H1 (cell line): ENCODE results near the gene FOXN3. TPM values are rescaled to one million over a fixed set of nuclear protein-coding genes. Genes with fewer than 3 reads are reported as not detected.

Experiments used
- CTCF ChIA-PET: fragments of 300-600 bp; sonication (Branson Sonifier 250); formaldehyde crosslinking; loops from one replicate; lab custom pipeline; 2021; ENCODE audit not compliant: partially characterized antibody; lab: Charles Lee
- POLR2A ChIA-PET: fragments of 300-600 bp; sonication (Branson Sonifier 250); formaldehyde crosslinking; loops from one replicate; lab custom pipeline; 2021; ENCODE audit warnings: inconsistent platforms; ENCODE audit not compliant: partially characterized antibody; lab: Charles Lee
- DNase-seq, 2 experiments: peaks; one replicate each; pipeline versions ENCODE4 v3.0.0 to v3.0.0-alpha.2; 2010 to 2022; ENCODE audit warnings: low spot score in 2 of 2, low read depth in 1 of 2, mixed read lengths in 1 of 2
- FAIRE-seq: peaks from 2 replicates; lab custom pipeline; 2011; peaks lifted over from hg19 to GRCh38; lab: Jason Lieb, UNC
- H2AFZ ChIP-seq: 2 replicates; pipeline ENCODE4 v1.8.1; 2012; ENCODE audit warnings: low read length, inconsistent platforms
- H2AK5ac ChIP-seq: 2 replicates; pipeline ENCODE4 v1.6.1; 2013; ENCODE audit warnings: low read depth, low read length
- H2BK120ac ChIP-seq: replicated peaks from 2 replicates; pipeline ENCODE3; 2013; ENCODE audit warnings: low read depth, low read length, inconsistent platforms
- H2BK12ac ChIP-seq: 2 replicates; pipeline ENCODE4 v1.6.1; 2013; ENCODE audit warnings: low read depth, low read length
- H2BK15ac ChIP-seq: 2 replicates; pipeline ENCODE4 v1.6.1; 2013; ENCODE audit warnings: low read length
- H2BK20ac ChIP-seq: 2 replicates; pipeline ENCODE4 v1.6.1; 2013; ENCODE audit warnings: low read length
- H2BK5ac ChIP-seq: 2 replicates; pipeline ENCODE4 v1.6.1; 2013; ENCODE audit warnings: low read depth, low read length
- H3K14ac ChIP-seq: 2 replicates; pipeline ENCODE4 v1.6.1; 2013; ENCODE audit warnings: inconsistent platforms; ENCODE audit not compliant: insufficient read length
- H3K18ac ChIP-seq: 2 replicates; pipeline ENCODE4 v1.6.1; 2013; ENCODE audit warnings: low read length; ENCODE audit errors: extremely low read depth
- H3K23ac ChIP-seq: 2 replicates; pipeline ENCODE4 v1.6.1; 2013; ENCODE audit warnings: inconsistent platforms; ENCODE audit not compliant: insufficient read length
- H3K23me2 ChIP-seq: 2 replicates; pipeline ENCODE4 v1.6.1; 2013; ENCODE audit warnings: low read depth, low read length
- H3K27ac ChIP-seq: 2 replicates; pipeline ENCODE4 v1.6.1; 2011; ENCODE audit warnings: low read depth, low read length, inconsistent platforms
- H3K27me3 ChIP-seq, 4 experiments: replicated peaks in 1 of 4; 1 replicate in 1 of 4; 2 replicates in 3 of 4; pipeline versions ENCODE4 v1.6.1 to v1.8.1; 2011 to 2013; ENCODE audit warnings: low read length in 3 of 4, mild to moderate bottlenecking in 3 of 4, inconsistent platforms in 2 of 4, mixed read lengths in 2 of 4, moderate library complexity in 1 of 4; ENCODE audit not compliant: control insufficient read depth in 3 of 4, insufficient read depth in 3 of 4; ENCODE audit errors: extremely low read depth in 1 of 4
- H3K36me3 ChIP-seq, 4 experiments: 2 replicates each; pipeline versions ENCODE4 v1.6.1 to v1.8.1; 2011 to 2013; ENCODE audit warnings: mild to moderate bottlenecking in 4 of 4, low read length in 3 of 4, moderate library complexity in 2 of 4, control low read depth in 1 of 4, inconsistent platforms in 1 of 4; ENCODE audit not compliant: insufficient read depth in 4 of 4, control insufficient read depth in 2 of 4
- H3K4ac ChIP-seq: replicated peaks from 2 replicates; pipeline ENCODE3; 2013; ENCODE audit warnings: low read length, low read depth, mixed read lengths, inconsistent platforms; ENCODE audit not compliant: insufficient read length
- H3K4me1 ChIP-seq, 4 experiments: replicated peaks in 1 of 4; 1 replicate in 1 of 4; 2 replicates in 3 of 4; pipeline versions ENCODE4 v1.6.1 to v1.8.1; 2011 to 2013; ENCODE audit warnings: low read length in 3 of 4, inconsistent platforms in 2 of 4, mixed read lengths in 1 of 4; ENCODE audit not compliant: insufficient read depth in 4 of 4, control insufficient read depth in 3 of 4
- H3K4me2 ChIP-seq, 2 experiments: 2 replicates each; pipeline versions ENCODE4 v1.6.1 to v1.8.1; 2011 to 2013; ENCODE audit warnings: low read depth in 2 of 2, low read length in 2 of 2, control low read depth in 1 of 2, inconsistent platforms in 1 of 2, mild to moderate bottlenecking in 1 of 2; ENCODE audit not compliant: insufficient read depth in 1 of 2
- H3K4me3 ChIP-seq, 4 experiments: fragments of 200-600, 300-600 bp in 1 of 4; sonication (generic), shearing (Covaris generic), sonication (Bioruptor Twin) in 1 of 4; 2 replicates each; pipeline versions ENCODE4 v1.5.1 to v1.8.1; 2011 to 2016; ENCODE audit warnings: low read length in 4 of 4, low read depth in 3 of 4, control low read depth in 2 of 4, inconsistent platforms in 2 of 4, mild to moderate bottlenecking in 2 of 4, mixed read lengths in 1 of 4, moderate library complexity in 1 of 4; ENCODE audit not compliant: insufficient read depth in 2 of 4; ENCODE audit errors: extremely low read depth in 1 of 4
- H3K56ac ChIP-seq: replicated peaks from 2 replicates; pipeline ENCODE3; 2013; ENCODE audit warnings: low read depth, mild to moderate bottlenecking, mixed read lengths, low read length, inconsistent platforms; ENCODE audit not compliant: insufficient read length
- H3K79me1 ChIP-seq: 2 replicates; pipeline ENCODE4 v1.6.1; 2013; ENCODE audit warnings: low read depth, low read length, control low read depth
- H3K79me2 ChIP-seq, 2 experiments: 2 replicates each; pipeline versions ENCODE4 v1.6.1 to v1.8.1; 2012 to 2013; ENCODE audit warnings: low read length in 2 of 2, mild to moderate bottlenecking in 2 of 2, inconsistent platforms in 1 of 2; ENCODE audit not compliant: insufficient read depth in 2 of 2, control insufficient read depth in 1 of 2
- H3K9ac ChIP-seq, 4 experiments: replicated peaks in 1 of 4; 1 replicate in 1 of 4; 2 replicates in 3 of 4; pipeline versions ENCODE4 v1.6.1 to v1.8.1; 2011 to 2013; ENCODE audit warnings: low read depth in 3 of 4, low read length in 3 of 4, control low read depth in 2 of 4, mild to moderate bottlenecking in 2 of 4, moderate library complexity in 2 of 4, inconsistent platforms in 1 of 4; ENCODE audit errors: extremely low read depth in 1 of 4
- H3K9me3 ChIP-seq, 2 experiments: 2 replicates each; pipeline versions ENCODE4 v1.6.1 to v1.8.1; 2012 to 2013; ENCODE audit warnings: mild to moderate bottlenecking in 2 of 2, moderate library complexity in 2 of 2, control low read depth in 1 of 2, inconsistent platforms in 1 of 2, low read depth in 1 of 2, low read length in 1 of 2, mixed read lengths in 1 of 2; ENCODE audit not compliant: insufficient read depth in 2 of 2
- H4K20me1 ChIP-seq, 2 experiments: replicated peaks in 1 of 2; 2 replicates each; pipeline versions ENCODE3 to v1.8.1; 2011 to 2013; ENCODE audit warnings: inconsistent platforms in 2 of 2, low read length in 2 of 2, mild to moderate bottlenecking in 1 of 2; ENCODE audit not compliant: insufficient read depth in 2 of 2, control insufficient read depth in 1 of 2
- H4K5ac ChIP-seq: 2 replicates; pipeline ENCODE4 v1.6.1; 2013; ENCODE audit warnings: low read length, low read depth, mixed read lengths, inconsistent platforms; ENCODE audit not compliant: insufficient read length
- H4K8ac ChIP-seq: 2 replicates; pipeline ENCODE4 v1.8.0; 2013; ENCODE audit warnings: mild to moderate bottlenecking, moderate library complexity, low read length, inconsistent platforms; ENCODE audit not compliant: insufficient read depth; ENCODE audit errors: extremely low read depth
- H4K91ac ChIP-seq: replicated peaks from 2 replicates; pipeline ENCODE3; 2013; ENCODE audit warnings: low read length, mixed read lengths, inconsistent platforms; ENCODE audit not compliant: insufficient read length
- ATF3 ChIP-seq: IDR thresholded peaks from 2 replicates; pipeline ENCODE4 v1.6.1; 2011; ENCODE audit warnings: low read depth, mild to moderate bottlenecking, low read length; ENCODE audit not compliant: insufficient read depth
- CEBPB ChIP-seq: IDR thresholded peaks from 2 replicates; pipeline ENCODE4 v1.6.1; 2012; ENCODE audit warnings: low read depth, low read length
- CHD2 ChIP-seq: IDR thresholded peaks from 2 replicates; pipeline ENCODE4 v1.6.1; 2012; ENCODE audit warnings: low read length, improper control_type of control experiment
- E2F6 ChIP-seq: IDR thresholded peaks from 2 replicates; pipeline ENCODE4 v1.6.1; 2012; ENCODE audit warnings: inconsistent platforms
- EP300 ChIP-seq, 2 experiments: IDR thresholded peaks; 1 replicate in 1 of 2; 2 replicates in 1 of 2; pipeline ENCODE4 v1.6.1; 2011 to 2012; ENCODE audit warnings: low read depth in 2 of 2, low read length in 2 of 2, mild to moderate bottlenecking in 2 of 2, borderline replicate concordance in 1 of 2, inconsistent platforms in 1 of 2, moderate library complexity in 1 of 2
- EZH2 ChIP-seq: fragments of 200-600 bp; sonication (generic); IDR thresholded peaks from 2 replicates; pipeline ENCODE4 v1.7.1; 2012; ENCODE audit warnings: low read depth, mild to moderate bottlenecking, moderate library complexity, low read length, inconsistent platforms; ENCODE audit not compliant: severe bottlenecking
- KDM4A ChIP-seq: IDR thresholded peaks from one replicate; pipeline ENCODE4 v1.7.1; 2012; ENCODE audit warnings: low read depth, mild to moderate bottlenecking, moderate library complexity, low read length, inconsistent platforms; ENCODE audit not compliant: severe bottlenecking
- NANOG ChIP-seq: IDR thresholded peaks from 2 replicates; pipeline ENCODE4 v1.6.1; 2011; ENCODE audit warnings: low read length, low read depth, mild to moderate bottlenecking, inconsistent platforms; ENCODE audit not compliant: insufficient read depth, poor library complexity, severe bottlenecking
- POU5F1 ChIP-seq: IDR thresholded peaks from 2 replicates; pipeline ENCODE4 v1.6.1; 2011; ENCODE audit warnings: low read depth, mild to moderate bottlenecking, low read length, moderate library complexity
- RXRA ChIP-seq: IDR thresholded peaks from 2 replicates; pipeline ENCODE4 v1.6.1; 2011; ENCODE audit warnings: low read depth, mild to moderate bottlenecking, low read length, moderate library complexity; ENCODE audit not compliant: insufficient read depth
- SAP30 ChIP-seq: fragments of 300-600 bp; sonication (generic); IDR thresholded peaks from 2 replicates; pipeline ENCODE4 v1.7.1; 2012; ENCODE audit warnings: low read length, moderate library complexity, mild to moderate bottlenecking, inconsistent platforms; ENCODE audit not compliant: insufficient read depth, insufficient replicate concordance
- SP4 ChIP-seq: IDR thresholded peaks from 2 replicates; pipeline ENCODE4 v1.6.1; 2012; ENCODE audit warnings: low read length, inconsistent platforms
- WGBS, 2 experiments: shearing (Covaris generic) in 1 of 2; methylation state at CpG; one replicate each; pipeline versions ENCODE4 v1.1.6 to v1.1.7; 2013 to 2015; ENCODE audit warnings: low lambda C conversion rate in 2 of 2, mixed read lengths in 2 of 2, inconsistent platforms in 1 of 2, low coverage in 1 of 2, missing lambda C conversion rate in 1 of 2; ENCODE audit not compliant: insufficient replicate concordance in 2 of 2, insufficient coverage in 1 of 2, insufficient read length in 1 of 2; ENCODE audit errors: extremely low coverage in 1 of 2, missing lambda C conversion rate in 1 of 2; 5-methylcytosine and 5-hydroxymethylcytosine counted together
- polyA plus RNA-seq, 7 experiments: library from polyadenylated mRNA; depleted of rRNA in 3 of 7; stranded (reverse) in 5 of 7; unstranded in 2 of 7; fragments of >200 nt in 5 of 7; fragments of 200-250 nt in 2 of 7; gene quantifications; 1 replicate in 5 of 7; 2 replicates in 1 of 7; 4 replicates in 1 of 7; pipeline versions ENCODE4 v1.2.1 to v1.2.3, GENCODE V29; 2011 to 2013; ENCODE audit warnings: missing spikeins in 2 of 7, mixed read lengths in 2 of 7
- total RNA-seq: library from RNA; stranded (reverse); fragmentation: NEBNext Ultra II Directional; extraction: Animal tissue kit (Norgen Biotek cat#: 25700); gene quantifications from 2 replicates; pipeline ENCODE4 v1.2.1, GENCODE V29; 2021

The FOXN3 gene
- total and polyA plus RNA-seq, 2 of the 8 experiments (the other 6 are each of a cell fraction or from before 2014, with no cell fraction given), result 52.6 to 178 TPM

- Histone ChIP-seq H3K79me1 (peaks cover 3% of the 10 kb centered on the region; the same call in 1 of the 2 replicates), H3K9me3 (no peaks in the 10 kb centered on the region), H2BK15ac (no peak overlapping the region), H4K8ac (no peak overlapping the region), H2BK120ac (no peak overlapping the region), H4K5ac (no peak overlapping the region), H3K4me1 (peaks cover 2 to 12% (median 5%) of the 10 kb centered on the region in 4 experiments; a peak in 4 of 7 replicates), H3K23me2 (no peaks in the 10 kb centered on the region), H3K4me2 (no peak overlapping the region), H3K79me2 (peaks cover 0 to 10% of the 10 kb centered on the region in 2 experiments; a peak in 2 of 4 replicates), H3K4me3 (no peak overlapping the region), H3K56ac (no peak overlapping the region), H2BK5ac (no peak overlapping the region), H3K23ac (no peak overlapping the region), H3K18ac (no peak overlapping the region), H2AK5ac (no peak overlapping the region), H3K36me3 (no peaks in the 10 kb centered on the region), H3K27ac (no peak overlapping the region), H3K27me3 (no peaks in the 10 kb centered on the region; a peak in 1 of 7 replicates), H2BK12ac (no peak overlapping the region), H3K4ac (no peak overlapping the region), H3K9ac (no peak overlapping the region), H4K91ac (no peak overlapping the region), H4K20me1 (no peaks in the 10 kb centered on the region), H3K14ac (no peak overlapping the region), H2BK20ac (no peak overlapping the region), H2AFZ (no peak overlapping the region)
- FAIRE-seq (no peak), DNase-seq (no peak)
- WGBS, 2 experiments, result 90% methylated on average over 9 of the region's 9 CpGs; no CpG with 5 or more reads in 1 of the 2 experiments
- ChIA-PET POLR2A (interaction anchor here (0.9 to 1.8 kb wide), 2 partner anchors 10 to 27 kb away, joined by 3 to 4 read pairs; no protein-coding TSS in a partner anchor), CTCF (interaction anchor here (0.8 to 1.4 kb wide), 2 partner anchors 212 to 214 kb away, joined by 3 read pairs; no protein-coding TSS in a partner anchor)
- TF ChIP-seq POU5F1 (no peak), NANOG (no peak), E2F6 (no peak), SAP30 (no peak), RXRA (no peak), SP4 (no peak), EP300 (IDR thresholded peaks at IDR 0.05; ENCODE audit: borderline replicate concordance in 1 of 2, low read depth in 2 of 2, low read length in 2 of 2) (no peak), EZH2 (no peak), CHD2 (no peak), KDM4A (no peak), ATF3 (no peak), CEBPB (no peak)
Measured at GRCh38 chr14:89451229-89451628, 34.2 kb upstream of the FOXN3 start.
